Measurements from ENCODE around the gene SAMD4A.

SAMD4A gene

GRCh38 chr14:54676812-54677708 lies 110.1 kb downstream of the SAMD4A start:
- H3K27ac ChIP-seq = peak overlapping the region; percentile 56
- no peak for TF ChIP-seq CTCF (conservative IDR thresholded peaks at IDR 0.05)

GRCh38 chr14:54680651-54681050 lies 113.7 kb downstream of the SAMD4A start:
- no peak for TF ChIP-seq CTCF (conservative IDR thresholded peaks at IDR 0.05)
- H3K27ac ChIP-seq = no peak overlapping the region

- no peak for TF ChIP-seq CTCF (conservative IDR thresholded peaks at IDR 0.05)
- no peak overlapping the region for H3K27ac ChIP-seq
Observed at GRCh38 chr14:54681811-54682261, 114.9 kb downstream of the SAMD4A start.

GRCh38 chr14:54682578-54682977 lies 115.7 kb downstream of the SAMD4A start:
- no peak for TF ChIP-seq CTCF (conservative IDR thresholded peaks at IDR 0.05)
- H3K27ac ChIP-seq = no peak overlapping the region

GRCh38 chr14:54683882-54684794 lies 117.2 kb downstream of the SAMD4A start:
- H3K27ac ChIP-seq = no peak overlapping the region
- no peak for TF ChIP-seq CTCF (conservative IDR thresholded peaks at IDR 0.05)

- TF ChIP-seq CTCF (conservative IDR thresholded peaks at IDR 0.05) = no peak
- no peak overlapping the region for H3K27ac ChIP-seq
Observed at GRCh38 chr14:54685286-54685845, 118.4 kb downstream of the SAMD4A start.

All from VCaP (cell line).